SU-DHL-6 (cell line): ENCODE data around the gene CARHSP1.

Source experiments
- H2AFZ ChIP-seq: fragments of 200-600 bp; sonication (generic); 2 replicates; pipeline ENCODE4 v1.6.1; 2014; ENCODE audit warnings: low read depth, mild to moderate bottlenecking, moderate library complexity, mixed read lengths, antibody characterized with exemption, low read length; ENCODE audit not compliant: severe bottlenecking
- H3F3A ChIP-seq: fragments of 200-600 bp; shearing (Covaris generic); 2 replicates; pipeline ENCODE4 v1.6.0; 2016; ENCODE audit warnings: antibody characterized with exemption, mild to moderate bottlenecking; ENCODE audit not compliant: insufficient read depth
- H3K27ac ChIP-seq: fragments of 200-600 bp; sonication (generic); 2 replicates; pipeline ENCODE4 v1.5.1; 2016; ENCODE audit warnings: low read depth, mild to moderate bottlenecking, low read length, moderate library complexity, mixed read lengths
- H3K27me3 ChIP-seq: fragments of 200-600 bp; sonication (generic), shearing (Covaris generic); 2 replicates; pipeline ENCODE4 v1.6.0; 2014; ENCODE audit warnings: mild to moderate bottlenecking, low read length
- H3K36me3 ChIP-seq: fragments of 200-600 bp; sonication (generic); 2 replicates; pipeline ENCODE4 v1.6.1; 2014; ENCODE audit warnings: mild to moderate bottlenecking, low read length, mixed read lengths
- H3K4me2 ChIP-seq: fragments of 300-600, 200-600 bp; shearing (Covaris generic), sonication (generic); 2 replicates; pipeline ENCODE4 v1.6.0; 2014; ENCODE audit warnings: low read length, low read depth, mild to moderate bottlenecking; ENCODE audit not compliant: poor library complexity, severe bottlenecking
- H3K4me3 ChIP-seq: fragments of 200-600 bp; sonication (generic); 2 replicates; pipeline ENCODE4 v1.5.1; 2014; ENCODE audit warnings: antibody characterized with exemption, low read length, mild to moderate bottlenecking, mixed read lengths; ENCODE audit not compliant: insufficient read depth, poor library complexity, severe bottlenecking
- H3K79me2 ChIP-seq: fragments of 200-600 bp; sonication (generic); 2 replicates; pipeline ENCODE4 v1.6.1; 2014; ENCODE audit warnings: mild to moderate bottlenecking, low read length, moderate library complexity; ENCODE audit not compliant: insufficient read depth
- H3K9ac ChIP-seq: fragments of 200-600 bp; sonication (generic); 2 replicates; pipeline ENCODE4 v1.7.0; 2014; ENCODE audit warnings: mild to moderate bottlenecking, low read length
- H3K9me2 ChIP-seq: fragments of 200-600 bp; sonication (generic); replicated peaks from 2 replicates; pipeline ENCODE4 v1.6.1; 2014; ENCODE audit warnings: low read length; ENCODE audit not compliant: insufficient read depth
- H3K9me3 ChIP-seq: fragments of 200-600 bp; sonication (generic); 2 replicates; pipeline ENCODE4 v1.6.1; 2014; ENCODE audit warnings: low read length, mixed read lengths; ENCODE audit not compliant: insufficient read depth
- H4K20me1 ChIP-seq: fragments of 200-600 bp; sonication (generic); 2 replicates; pipeline ENCODE4 v1.6.1; 2014; ENCODE audit warnings: low read depth, mild to moderate bottlenecking, antibody characterized with exemption, low read length, moderate library complexity, mixed read lengths
- EZH2phosphoT487 ChIP-seq: fragments of 200-600 bp; sonication (generic), shearing (Covaris generic); conservative IDR thresholded peaks from 2 replicates; pipeline ENCODE4 v1.6.1; 2018; ENCODE audit warnings: mild to moderate bottlenecking, antibody characterized with exemption, low read length, moderate library complexity, mixed read lengths
- TF ChIP-seq, protein P1 (sequence below): fragments of 200-600 bp; sonication (generic); IDR thresholded peaks from one replicate; pipeline ENCODE4 v1.5.1; 2017; ENCODE audit warnings: antibody characterized with exemption, mild to moderate bottlenecking, low read length, moderate library complexity; ENCODE audit not compliant: insufficient read depth, poor library complexity, severe bottlenecking

CARHSP1 gene

DNA sequence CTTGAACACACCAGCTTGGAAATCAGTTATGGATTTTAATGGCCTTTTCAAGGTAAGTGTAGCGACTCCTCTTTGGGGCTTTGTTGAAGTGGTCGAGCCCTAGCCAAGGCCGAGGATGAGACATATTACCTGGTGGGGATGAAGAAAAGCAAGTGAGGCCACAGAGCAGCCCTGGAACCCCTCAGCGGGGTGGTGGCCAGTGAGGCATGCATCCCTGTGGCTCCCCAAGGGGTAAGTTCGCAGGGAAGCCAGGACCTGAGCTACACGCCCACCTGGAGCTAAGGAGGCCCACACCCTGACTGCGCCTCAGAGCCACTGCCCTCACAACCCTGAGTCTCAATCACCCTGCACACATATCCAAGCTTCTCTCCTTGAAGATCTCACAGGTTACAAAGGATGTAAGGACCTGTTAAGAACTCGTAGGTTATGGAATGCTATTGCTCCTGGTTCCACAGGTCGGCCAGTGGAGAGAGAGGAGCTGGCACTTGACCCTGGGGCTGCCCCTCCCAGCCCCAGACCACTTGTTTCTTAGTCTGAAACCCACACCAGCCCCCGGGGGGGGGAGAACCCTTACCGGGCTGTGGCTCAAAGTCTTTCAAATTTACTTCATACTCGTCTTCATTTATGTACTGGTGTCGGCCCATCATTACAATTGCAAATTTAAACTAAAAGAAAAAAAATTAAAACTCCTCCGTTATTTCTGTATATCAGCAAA lies 25.3 kb upstream of the CARHSP1 start:
- Histone ChIP-seq H3K9me2 (no peaks in the 10 kb centered on the region), H3K4me2 (peak overlapping the region; percentile 36), H3F3A (peaks cover 10% of the 10 kb centered on the region), H3K9ac (no peak overlapping the region), H4K20me1 (no peaks in the 10 kb centered on the region), H2AFZ (no peak overlapping the region), H3K9me3 (no peaks in the 10 kb centered on the region), H3K27ac (peak overlapping the region; percentile 84), H3K27me3 (no peaks in the 10 kb centered on the region), H3K4me3 (no peak overlapping the region), H3K79me2 (no peaks in the 10 kb centered on the region), H3K36me3 (peaks cover 29% of the 10 kb centered on the region)
- no peak for TF ChIP-seq EZH2phosphoT487
- TF ChIP-seq, protein P1, sequence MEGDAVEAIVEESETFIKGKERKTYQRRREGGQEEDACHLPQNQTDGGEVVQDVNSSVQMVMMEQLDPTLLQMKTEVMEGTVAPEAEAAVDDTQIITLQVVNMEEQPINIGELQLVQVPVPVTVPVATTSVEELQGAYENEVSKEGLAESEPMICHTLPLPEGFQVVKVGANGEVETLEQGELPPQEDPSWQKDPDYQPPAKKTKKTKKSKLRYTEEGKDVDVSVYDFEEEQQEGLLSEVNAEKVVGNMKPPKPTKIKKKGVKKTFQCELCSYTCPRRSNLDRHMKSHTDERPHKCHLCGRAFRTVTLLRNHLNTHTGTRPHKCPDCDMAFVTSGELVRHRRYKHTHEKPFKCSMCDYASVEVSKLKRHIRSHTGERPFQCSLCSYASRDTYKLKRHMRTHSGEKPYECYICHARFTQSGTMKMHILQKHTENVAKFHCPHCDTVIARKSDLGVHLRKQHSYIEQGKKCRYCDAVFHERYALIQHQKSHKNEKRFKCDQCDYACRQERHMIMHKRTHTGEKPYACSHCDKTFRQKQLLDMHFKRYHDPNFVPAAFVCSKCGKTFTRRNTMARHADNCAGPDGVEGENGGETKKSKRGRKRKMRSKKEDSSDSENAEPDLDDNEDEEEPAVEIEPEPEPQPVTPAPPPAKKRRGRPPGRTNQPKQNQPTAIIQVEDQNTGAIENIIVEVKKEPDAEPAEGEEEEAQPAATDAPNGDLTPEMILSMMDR = no peak

- H3K27me3 ChIP-seq = no peaks in the 10 kb centered on the region
- H3K9ac ChIP-seq = no peak overlapping the region; the same call in 1 of the 2 replicates
- no peaks in the 10 kb centered on the region for H3K9me3 ChIP-seq
- peaks cover 10% of the 10 kb centered on the region for H3F3A ChIP-seq
- no peaks in the 10 kb centered on the region for H3K79me2 ChIP-seq
- H3K36me3 ChIP-seq = peaks cover 22% of the 10 kb centered on the region
- H3K4me2 ChIP-seq = peak overlapping the region; percentile 36
- H3K4me3 ChIP-seq = no peak overlapping the region
- TF ChIP-seq, protein P1 = no peak
- TF ChIP-seq EZH2phosphoT487 = no peak
- peak overlapping the region; percentile 84 for H3K27ac ChIP-seq
- no peaks in the 10 kb centered on the region for H4K20me1 ChIP-seq
- no peak overlapping the region for H2AFZ ChIP-seq
- no peaks in the 10 kb centered on the region for H3K9me2 ChIP-seq
Measured at GRCh38 chr16:8893426-8893825, 24.6 kb upstream of the CARHSP1 start.

DNA sequence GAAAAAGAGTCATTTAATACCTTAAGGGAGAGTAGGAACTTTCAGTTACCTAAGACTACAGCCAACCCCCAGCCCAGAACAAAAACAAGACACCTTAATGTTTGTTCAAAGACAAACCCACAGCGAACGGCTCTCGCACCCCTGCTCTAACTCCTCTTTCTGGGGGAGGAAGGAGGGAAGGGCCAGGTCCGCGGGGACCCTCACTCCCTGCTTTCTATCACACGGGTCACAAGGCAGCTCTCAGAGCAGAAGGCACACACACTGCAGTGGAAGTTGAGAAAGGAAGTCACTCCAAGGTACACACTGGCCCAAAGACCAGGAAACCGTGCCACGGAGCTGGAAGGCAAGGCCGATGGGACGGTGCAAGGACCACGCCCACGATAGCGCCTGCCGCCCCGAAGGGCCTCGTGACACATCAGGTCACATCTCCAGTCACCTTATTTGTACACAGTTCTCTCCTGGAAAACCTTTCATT lies 23.3 kb upstream of the CARHSP1 start:
- Histone ChIP-seq H3K79me2 (no peaks in the 10 kb centered on the region), H3K9ac (no peak overlapping the region), H3K27me3 (no peaks in the 10 kb centered on the region), H3K36me3 (peaks cover 17% of the 10 kb centered on the region), H3K4me2 (peak overlapping the region; percentile 36), H3K4me3 (no peak overlapping the region), H3K27ac (peak overlapping the region; percentile 84), H2AFZ (no peak overlapping the region), H3K9me2 (no peaks in the 10 kb centered on the region), H3F3A (peaks cover 10% of the 10 kb centered on the region), H3K9me3 (no peaks in the 10 kb centered on the region), H4K20me1 (no peaks in the 10 kb centered on the region)
- TF ChIP-seq EZH2phosphoT487 = no peak
- TF ChIP-seq, protein P1 = no peak
